Stimulated activated naive CD4-positive, alpha-beta T cell (primary cell): ENCODE measurements around the gene VASN.
A peak's percentile ranks its signal among the peaks of the same experiment; 100 is the strongest.
"Not testable (repeated sequence)": the region's sequence is repeated elsewhere in the genome, so short reads cannot be mapped to it uniquely, and the experiment has no call there.

ENCODE experiments used
- DNase-seq, 6 experiments: peaks; one replicate each; lab custom pipeline; 2025; lab: John Stamatoyannopoulos, UW

VASN gene

DNA sequence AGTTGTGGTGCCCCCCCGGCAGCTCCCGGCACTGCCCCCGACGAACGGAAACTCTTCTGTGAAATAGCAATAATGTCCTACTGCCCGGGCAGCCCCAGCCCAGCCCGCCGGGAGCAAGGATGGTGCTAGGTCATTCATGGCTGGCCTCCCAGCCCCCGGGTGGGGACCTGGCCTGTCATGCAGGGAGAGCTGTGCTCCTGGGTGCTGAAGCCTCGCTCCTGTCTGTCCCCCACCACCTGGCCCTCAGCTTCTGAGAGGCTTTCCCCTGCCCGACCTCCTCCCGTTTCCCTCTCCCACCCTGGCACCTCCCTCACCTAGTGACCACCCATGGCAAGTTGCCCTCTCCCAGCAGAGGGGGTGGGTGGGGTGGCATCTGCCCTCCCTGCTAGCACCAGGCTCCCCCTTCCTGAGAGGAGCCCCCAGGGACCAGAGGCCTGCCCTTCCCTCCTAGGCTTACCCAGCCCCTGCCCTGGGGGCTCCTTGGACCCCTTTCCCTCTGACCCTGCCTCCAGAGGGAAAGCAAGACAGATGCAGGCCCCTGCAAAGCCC is 34.0 kb upstream of the VASN start:
- DNase-seq, result no peak

- no peak for DNase-seq
Measured at GRCh38 chr16:4338125-4338582, 33.5 kb upstream of the VASN start.

GRCh38 chr16:4338712-4339299 is 32.8 kb upstream of the VASN start:
- DNase-seq, result no peak

- no peak for DNase-seq
Measured at GRCh38 chr16:4339455-4339854, 32.2 kb upstream of the VASN start.

GRCh38 chr16:4339909-4340308 is 31.7 kb upstream of the VASN start:
- no peak for DNase-seq

DNA sequence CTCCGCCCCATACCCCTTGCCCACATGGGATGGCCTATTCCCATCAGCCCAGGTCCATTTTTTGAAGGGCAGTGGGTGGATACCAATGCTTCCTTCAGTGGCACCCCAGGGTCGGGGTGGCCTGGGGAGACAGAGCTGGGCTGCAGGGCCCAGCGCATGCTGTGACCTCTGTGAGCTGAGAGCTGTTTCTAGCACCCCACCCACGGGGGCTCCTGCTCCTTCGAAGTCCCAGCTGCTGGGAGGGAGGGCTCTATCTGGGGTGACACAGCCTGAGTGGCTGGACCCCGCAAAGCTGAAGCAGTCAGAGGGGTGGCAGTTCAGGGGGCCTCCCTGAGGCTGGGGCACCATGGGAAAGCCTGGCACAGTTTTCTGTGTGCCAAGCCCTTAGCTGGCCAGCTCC is 31.2 kb upstream of the VASN start:
- DNase-seq, result no peak

DNA sequence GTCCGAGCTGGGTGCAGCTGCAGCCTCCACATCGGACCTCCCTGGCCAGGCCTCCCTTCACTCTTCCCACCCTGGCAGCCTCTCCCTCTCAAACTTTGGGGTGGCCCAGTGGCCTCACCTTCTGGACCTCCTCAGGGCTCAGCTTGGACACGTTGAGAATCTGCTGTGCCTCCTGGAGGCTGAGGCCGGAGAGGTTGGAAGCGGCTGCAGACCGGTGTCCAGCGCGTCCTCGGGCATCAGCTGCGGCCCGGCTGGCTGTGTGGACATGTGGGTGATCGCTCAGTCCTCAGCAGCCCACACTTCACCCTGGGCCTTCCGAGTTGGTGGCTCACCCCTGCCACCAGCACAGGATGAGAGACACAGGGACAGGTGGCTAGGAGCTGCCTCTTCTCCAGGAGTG is 30.4 kb upstream of the VASN start:
- DNase-seq, result no peak

- no peak for DNase-seq
Measured at GRCh38 chr16:4342866-4343744, 28.5 kb upstream of the VASN start.

DNA sequence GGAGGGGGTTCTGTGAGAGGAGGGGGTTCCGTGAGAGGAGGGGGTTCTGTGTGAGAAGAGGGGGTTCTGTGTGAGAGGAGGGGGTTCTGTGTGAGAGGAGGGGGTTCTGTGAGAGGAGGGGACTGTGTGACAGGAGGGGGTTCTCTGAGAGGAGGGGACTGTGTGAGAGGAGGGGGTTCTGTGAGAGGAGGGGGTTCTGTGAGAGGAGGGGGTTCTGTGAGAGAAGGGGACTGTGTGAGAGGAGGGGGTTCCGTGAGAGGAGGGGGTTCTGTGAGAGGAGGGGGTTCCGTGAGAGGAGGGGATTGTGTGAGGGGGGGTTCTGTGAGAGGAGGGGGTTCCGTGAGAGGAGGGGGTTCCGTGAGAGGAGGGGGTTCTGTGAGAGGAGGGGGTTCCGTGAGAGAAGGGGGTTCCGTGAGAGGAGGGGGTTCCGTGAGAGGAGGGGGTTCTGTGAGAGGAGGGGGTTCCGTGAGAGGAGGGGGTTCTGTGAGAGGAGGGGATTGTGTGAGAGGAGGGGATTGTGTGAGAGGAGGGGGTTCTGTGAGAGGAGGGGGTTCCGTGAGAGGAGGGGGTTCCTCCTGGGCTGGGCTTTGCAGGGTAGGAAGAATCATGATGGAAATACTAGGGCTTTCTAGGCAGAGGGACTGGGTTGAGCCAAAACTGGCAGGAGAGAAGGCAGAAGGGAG is 27.2 kb upstream of the VASN start:
- DNase-seq, result not testable (repeated sequence)

GRCh38 chr16:4344983-4345835 is 26.4 kb upstream of the VASN start:
- DNase-seq, result no peak

DNA sequence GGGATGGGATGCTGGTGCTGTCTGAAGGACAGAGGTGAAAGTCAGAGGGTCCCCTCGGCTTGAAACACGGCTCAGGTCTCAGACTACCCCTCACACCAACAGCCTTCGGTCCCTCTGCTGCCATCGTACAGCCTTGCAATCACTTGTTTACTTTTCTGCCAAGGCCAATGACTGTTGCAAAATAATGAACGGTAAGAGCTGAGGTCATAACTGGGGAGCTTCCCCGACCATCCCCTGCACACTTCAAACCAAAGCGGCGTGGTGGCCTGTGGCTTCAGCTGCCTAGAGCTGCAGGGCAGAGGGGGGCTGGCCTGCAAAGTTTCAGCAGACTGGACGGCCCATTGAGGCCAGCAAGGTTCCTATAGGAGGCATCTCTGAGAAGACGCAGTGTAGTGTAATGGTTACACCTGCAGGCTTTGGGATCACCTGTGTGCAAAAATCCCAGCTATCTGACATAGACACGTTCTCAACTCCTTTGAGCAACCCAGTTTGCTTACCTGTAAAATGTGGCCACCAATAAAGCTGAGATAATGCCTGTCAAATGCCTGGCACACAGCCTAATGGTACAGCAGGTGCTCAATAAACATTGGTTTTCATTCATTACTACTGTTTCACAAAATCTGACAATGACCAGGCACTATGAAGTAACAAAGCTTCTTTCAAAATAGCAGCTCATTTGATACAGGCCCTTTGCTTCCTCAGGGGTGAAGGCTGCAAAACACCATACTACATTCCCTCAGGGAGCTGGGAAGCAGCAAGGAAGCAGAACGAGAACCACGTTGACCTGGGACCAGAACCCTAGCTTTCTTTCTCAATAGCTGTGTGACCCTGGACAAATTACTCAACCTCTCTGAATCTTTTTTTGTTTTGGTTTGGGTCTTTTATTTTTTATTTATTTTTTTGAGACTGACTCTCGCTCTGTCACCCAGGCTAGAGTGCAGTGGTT is 25.5 kb upstream of the VASN start:
- DNase-seq, result no peak

- no peak for DNase-seq
Measured at GRCh38 chr16:4347010-4347409, 24.6 kb upstream of the VASN start.

GRCh38 chr16:4347765-4348509 is 23.7 kb upstream of the VASN start:
- DNase-seq, result no peak

- no peak for DNase-seq
Measured at GRCh38 chr16:4349332-4349731, 22.3 kb upstream of the VASN start.

- no peak for DNase-seq
Measured at GRCh38 chr16:4350365-4350786, 21.3 kb upstream of the VASN start.

DNA sequence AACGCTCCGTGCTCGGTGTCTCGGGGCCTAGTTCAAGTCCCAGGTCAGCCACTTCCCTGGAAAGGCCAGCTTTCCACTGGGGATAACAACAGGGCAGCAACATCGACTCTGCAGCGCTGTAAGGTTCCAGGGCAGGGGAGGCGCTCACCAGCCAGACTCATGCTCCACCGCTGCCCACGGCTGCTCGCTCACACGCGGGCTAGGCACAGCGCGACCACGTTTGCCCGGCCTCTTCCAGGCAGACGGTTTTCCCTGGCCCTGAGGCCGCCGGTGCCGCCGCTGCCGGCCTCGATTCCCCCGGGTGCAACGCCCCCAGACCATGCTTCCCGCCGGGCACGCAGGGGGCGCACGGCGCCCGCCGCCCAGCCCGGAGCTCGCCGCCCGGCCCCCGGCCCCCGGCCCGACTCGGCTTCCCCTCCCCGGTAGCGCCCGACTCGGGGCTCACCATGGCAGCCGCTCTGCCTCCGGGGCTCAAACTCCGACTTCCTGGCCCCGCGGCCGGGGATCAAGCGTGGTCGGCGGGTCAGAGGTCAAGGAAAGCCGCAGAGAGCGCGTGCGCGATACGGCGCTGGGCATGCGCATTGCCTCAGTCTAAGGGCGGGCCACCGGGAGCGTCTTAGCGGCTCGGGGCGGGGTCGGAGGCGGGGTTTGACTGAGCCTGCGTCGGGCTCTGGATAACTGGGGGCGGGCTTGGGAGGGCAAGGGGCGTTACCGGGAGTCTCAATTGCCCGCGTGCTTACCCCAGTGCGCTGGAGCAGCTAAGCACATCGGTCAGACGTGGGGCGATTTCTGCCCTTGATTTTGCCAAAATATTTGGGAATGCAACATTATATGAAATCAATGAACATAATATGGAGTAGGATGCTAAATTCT is 20.6 kb upstream of the VASN start, which contains the start of gene PAM16:
TSS of gene PAM16 (minus strand) at position 535 of the 873 bp plus-strand sequence. CDS start at position 448, 87 bp downstream.
- DNase-seq, result peak; percentile 94 to 98 (median 96)

DNA sequence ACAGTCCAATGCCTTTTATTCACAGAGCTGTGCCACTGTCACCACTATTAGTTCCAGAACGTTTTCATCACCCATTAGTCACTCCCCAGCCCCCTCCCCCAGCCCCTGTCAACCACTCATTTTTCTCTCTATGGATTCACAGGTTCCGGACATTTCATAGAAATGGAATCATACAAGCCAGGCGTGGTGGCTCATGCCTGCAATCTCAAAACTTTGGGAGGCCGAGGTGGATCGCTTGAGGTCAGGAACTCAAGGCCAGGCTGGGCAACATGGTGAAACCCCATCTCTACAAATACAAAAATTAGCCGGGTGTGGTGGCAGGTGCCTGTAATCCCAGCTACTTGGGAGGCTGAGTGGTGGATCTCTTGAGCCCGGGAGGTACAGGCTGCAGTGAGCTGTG is 19.8 kb upstream of the VASN start:
- DNase-seq, result no peak

- DNase-seq, result no peak
Measured at GRCh38 chr16:4352843-4353242, 18.8 kb upstream of the VASN start.

- no peak for DNase-seq
Measured at GRCh38 chr16:4353675-4354074, 18.0 kb upstream of the VASN start.
